Measurements from ENCODE around the gene CA12. TPM values are rescaled to one million over a fixed set of nuclear protein-coding genes. Genes with fewer than 3 reads are reported as not detected.

Gene CA12
- total RNA-seq, 1 donor from 2014 or later: 0.28 TPM

DNA sequence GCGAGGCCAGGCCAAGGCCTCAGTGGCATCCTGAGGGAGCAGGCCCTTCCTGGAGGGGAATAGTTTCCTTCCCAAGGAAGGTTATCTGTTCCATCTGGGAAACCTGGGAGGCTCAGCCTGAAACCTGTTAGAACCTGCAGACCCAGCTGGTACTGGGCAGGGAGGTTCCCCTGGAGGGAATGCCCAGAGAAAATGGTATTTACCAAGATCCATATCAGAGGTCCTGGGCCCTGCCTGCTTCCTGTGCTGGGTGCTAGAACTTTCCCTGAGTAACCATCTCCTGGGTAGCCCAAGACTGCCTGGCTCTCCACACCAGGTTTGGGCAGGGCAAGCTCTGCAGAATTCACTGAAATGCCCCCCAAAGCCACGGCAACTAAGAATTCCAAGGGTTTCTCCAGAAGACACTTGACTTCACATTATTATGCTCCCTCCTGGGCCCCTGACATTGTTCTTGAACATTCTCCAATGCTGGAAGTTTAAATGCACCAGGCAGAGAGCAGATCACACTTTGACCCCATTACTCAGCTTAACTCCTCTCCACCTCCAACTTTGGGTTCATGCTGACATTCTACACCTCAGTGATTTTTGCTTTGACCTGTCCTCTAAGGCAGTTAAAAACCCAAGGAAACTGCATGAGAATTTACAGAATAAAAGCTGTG lies 2.0 kb downstream of the CA12 start:
- DNase-seq (ENCODE audit: low spot score) (no peak), ATAC-seq (no peak)

DNA sequence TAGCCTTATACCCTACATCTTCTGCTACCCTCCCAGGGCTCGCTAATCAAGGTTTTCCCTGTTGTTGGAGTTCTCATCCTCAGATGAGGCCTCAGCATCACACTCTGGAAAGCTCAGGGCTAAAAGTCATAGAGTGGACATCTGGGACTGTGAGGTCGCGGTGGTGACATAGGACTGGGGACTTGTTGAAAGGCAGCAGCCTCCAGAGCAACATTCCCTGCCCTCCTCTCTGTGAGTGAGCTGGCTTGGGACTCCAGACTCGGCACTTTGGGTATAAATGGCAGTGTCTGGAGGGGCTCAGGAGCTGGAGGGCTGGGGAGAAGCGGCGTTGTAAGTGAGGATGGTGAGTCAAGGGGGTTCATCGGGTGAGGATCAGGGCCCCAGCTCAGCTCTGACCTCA lies 2.7 kb downstream of the CA12 start:
- DNase-seq (ENCODE audit: low spot score) (no peak), ATAC-seq (no peak)

DNA sequence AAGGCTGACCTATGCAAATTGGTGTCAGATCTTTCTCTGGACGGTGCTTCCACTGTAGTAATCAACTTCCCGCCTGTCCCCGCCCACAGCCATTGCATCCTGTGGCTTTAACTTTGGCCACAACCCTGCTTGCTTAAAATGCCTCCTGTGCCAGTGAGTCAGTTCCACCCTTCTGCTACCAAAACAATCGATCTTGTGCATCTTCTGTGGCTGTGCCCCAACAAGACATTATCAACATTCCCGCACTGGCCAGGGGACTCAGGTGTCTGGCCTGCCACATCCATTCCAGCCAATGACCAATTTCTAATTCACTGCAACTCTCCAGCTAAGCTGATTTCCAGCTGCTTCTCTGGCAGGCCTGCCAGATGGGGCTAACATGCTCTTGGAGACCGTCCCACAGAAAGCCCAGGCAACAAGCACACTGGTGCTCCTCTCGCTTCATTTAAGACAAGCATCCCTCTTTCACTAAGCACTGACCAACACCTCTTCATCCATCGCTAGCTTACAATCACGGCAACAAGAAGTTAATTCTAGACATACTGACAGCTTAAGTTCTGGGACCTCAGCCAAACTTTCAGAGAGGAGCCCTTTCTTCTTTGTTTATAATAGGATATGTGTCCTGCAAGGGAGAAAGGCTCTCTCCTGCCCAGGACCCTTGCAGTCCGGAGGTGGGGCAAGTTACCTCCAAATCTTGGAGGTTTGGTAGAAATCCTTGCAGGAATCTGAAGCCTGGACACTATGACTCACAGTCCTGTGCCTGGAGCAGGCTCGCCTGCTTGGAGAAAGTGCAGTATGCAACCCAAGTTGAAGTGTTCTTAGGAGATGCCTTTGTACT lies 6.7 kb downstream of the CA12 start:
- no peak for DNase-seq (ENCODE audit: low spot score)
- no peak for ATAC-seq

DNA sequence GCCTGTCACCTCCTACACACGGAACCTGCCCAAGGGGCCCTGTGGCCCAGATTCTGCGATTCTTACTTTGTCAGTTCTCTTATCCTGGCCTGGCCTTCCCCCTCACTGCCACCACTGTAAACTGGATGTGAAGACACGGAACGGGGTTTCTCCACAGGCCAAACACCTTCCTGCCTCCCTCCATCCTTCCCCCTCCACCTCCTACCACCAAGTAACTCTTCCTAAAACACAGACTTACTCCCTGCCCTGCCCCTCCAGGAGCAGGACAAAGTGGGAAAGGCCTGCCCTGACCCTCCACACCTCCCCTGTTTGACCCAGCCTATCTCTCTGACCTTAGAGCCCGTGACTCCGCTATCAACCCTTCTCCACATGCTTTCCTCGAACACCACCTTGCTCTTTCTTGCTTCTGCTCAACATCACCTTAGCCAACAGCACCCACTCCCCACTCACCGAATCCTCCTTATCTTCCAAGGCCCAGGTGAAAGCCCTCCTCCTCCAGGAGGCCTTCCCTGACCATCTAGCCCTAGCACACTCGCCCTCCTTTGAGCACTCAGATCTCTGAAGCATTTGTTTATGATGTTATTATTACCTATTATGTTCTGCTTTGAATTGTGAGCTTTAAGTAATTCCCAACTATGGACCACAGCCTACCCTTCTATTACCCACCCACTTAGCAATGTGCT lies 7.6 kb downstream of the CA12 start:
- no peak for ATAC-seq
- DNase-seq (ENCODE audit: low spot score): no peak

DNA sequence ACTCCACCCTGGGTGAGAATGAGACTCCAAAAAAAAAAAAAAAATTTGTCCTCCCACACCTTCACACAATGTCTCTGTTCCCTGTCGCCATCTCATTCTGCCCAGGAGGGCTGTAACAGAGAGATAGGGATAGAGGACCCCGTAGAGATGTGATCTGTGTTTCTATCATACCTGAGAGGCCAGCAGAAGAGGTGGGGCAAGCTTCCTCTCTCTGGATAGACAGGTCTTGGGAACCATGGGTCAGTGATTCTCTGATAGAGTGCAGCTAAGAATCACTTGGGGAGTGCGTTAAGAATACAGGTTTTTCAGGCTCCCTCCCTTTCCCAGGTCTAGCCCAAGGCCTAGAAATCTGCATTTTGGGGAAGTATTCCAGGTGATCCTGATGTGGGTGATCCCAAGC lies 8.3 kb downstream of the CA12 start:
- ATAC-seq (no peak), DNase-seq (ENCODE audit: low spot score) (no peak)

DNA sequence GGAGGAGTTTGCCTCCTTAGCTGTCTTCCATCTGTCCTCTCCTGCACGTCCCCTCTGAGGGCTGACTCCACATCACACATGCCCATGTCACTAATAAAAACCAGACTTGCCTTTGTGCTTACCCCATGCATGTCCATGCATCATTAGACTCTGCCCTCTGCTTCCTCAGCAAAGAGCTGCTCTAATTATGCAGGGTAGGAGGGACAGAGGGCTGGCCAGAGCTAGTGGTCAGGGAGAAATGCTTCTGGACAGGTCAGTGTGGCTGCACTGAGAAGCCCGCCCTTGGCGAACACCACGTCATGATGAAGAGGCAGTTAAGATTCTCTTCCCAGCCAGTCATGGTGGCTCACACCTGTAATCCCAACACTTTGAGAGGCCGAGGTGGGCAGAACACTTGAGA lies 8.9 kb downstream of the CA12 start:
- ATAC-seq (no peak), DNase-seq (ENCODE audit: low spot score) (no peak)

DNA sequence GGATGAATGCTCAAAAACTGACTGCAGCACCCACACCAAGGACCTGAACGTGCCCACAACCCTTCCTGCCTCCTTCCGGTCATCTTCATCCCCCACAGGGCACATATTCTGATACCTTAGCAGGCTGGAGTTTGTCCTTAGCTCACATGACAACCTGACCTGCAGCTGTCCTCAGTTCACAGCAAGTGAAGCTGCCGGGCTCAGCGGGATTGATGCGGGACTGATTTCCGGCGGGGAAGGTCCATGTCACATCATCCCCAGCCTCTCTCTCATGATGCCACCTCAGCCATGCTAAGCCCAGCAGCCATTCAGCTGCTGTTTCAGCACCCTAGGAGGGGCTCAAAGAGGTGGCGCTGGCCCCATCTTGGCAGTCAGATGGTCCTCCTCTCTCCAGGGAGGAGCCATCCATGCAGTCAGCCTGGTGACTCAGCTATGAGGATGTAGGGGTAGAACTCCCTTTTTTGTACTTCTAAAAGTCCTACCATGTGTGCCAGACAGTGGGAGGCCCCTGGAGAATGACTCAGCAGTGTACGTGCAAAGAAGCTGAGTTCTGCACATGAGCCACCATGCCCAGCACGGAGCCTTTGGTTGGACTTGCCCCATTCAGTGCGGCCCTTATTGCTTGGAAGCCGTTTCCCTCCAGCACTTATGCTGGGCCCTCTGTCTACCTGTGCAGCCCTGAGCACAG lies 9.5 kb downstream of the CA12 start:
- DNase-seq (ENCODE audit: low spot score) (no peak), ATAC-seq (no peak)

DNA sequence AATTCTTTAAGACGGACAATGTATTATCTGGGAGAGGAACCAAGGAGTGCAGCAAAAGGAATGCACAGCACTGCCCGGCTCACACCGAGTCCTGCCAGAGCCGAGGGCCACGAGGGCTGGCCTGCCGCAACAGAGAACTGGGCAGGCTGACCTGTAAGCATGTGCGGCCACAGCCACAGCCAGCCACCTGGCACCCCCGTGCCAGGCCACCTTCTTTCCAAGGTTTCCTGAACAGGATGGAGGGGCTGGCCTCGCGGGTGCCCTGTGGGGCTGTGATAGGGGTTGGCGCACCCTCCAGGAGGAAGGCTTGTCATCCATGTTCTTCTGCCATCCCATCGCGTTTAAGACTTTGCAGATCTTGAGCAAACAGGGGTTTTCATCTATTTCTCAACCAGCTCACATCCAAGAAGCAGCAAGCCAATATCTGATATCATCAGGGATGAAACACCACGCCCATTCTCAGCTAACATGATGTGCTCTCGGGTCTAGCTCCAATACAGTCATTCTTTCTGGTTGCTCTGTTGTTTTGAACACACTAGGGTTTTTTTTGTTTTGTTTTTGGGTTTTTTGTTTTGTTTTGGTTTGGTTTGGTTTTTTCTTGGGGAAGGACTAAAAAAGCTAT lies 10.2 kb downstream of the CA12 start:
- no peak for ATAC-seq
- no peak for DNase-seq (ENCODE audit: low spot score)

DNA sequence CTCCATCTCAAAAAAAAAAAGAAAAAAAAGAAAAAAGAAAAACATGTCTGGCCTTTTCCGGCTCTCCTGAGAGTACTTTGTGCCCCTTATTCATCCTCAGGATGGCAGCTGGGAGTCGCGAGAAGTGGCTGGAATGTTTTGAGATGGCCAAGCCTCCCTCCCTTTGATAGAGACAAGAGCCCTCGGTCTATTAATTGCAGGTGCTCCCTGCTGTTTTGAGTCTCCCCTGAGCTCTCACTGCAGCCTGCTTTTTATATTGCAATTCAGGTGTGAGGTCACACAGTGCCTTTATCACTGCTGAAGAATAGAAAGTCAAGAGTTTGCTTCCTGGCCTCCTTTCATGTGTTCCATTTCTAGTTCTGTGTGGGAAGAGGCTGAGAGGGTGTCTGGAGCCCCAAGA lies 10.9 kb downstream of the CA12 start:
- no peak for ATAC-seq
- DNase-seq (ENCODE audit: low spot score): no peak

DNA sequence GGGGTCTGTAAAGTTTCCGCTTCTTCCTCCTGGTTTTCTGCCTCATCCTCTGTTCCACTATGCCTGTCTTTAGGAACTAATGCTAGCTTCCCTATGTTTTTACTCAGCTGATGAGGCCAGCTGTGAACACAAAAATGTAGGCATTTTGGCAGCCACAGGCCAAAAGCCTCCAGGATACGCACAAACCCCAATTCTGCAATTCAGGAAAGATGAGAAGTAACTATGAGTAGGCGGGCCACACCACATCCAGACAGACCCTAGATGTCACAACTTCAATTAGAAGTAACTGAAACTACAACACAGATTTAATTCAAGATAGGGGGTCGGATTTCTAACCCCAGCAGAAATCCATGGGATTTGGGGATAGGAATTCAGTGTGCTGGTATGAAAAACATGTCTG lies 11.9 kb downstream of the CA12 start:
- ATAC-seq (no peak), DNase-seq (ENCODE audit: low spot score) (no peak)

DNA sequence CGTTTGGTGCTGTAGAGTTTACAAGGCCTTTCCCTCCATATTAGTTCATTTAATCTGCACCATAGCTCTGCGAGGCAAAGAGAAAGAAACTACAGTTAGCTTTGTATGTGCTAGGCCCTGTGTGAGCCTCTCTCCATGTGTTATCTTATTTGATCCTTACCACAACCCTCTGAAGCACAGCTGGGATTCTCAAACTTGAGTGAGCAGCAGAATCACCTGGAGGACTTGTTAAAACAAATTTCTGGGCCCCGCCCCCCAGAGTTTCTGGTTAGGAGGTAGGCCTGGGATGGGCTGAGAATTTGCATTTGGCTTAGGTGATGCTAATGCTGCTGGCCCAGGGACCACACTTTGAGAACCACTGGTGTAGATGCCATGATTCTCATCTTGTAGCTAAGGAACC lies 12.3 kb downstream of the CA12 start:
- DNase-seq (ENCODE audit: low spot score) (no peak), ATAC-seq (no peak)

DNA sequence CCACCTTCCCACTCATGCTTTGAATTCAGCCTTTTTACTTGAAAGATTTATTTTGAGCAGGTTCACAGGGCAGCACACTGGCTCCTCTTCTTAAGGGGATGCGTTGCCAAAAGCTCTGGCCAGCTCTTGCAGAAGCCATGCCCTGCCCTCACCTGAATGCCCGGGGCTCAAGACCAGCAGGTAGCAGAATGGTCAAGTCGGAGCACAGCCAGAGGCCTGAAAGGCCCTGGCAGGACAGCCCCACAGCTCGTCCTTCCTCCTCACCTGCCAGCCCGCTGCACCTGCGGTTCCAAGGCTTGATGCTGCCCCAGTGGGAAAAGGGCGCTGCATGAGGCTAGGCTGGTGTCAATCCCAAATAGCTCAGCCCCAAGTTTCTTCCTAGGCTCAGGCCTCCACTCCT lies 13.1 kb downstream of the CA12 start:
- DNase-seq (ENCODE audit: low spot score): no peak

DNA sequence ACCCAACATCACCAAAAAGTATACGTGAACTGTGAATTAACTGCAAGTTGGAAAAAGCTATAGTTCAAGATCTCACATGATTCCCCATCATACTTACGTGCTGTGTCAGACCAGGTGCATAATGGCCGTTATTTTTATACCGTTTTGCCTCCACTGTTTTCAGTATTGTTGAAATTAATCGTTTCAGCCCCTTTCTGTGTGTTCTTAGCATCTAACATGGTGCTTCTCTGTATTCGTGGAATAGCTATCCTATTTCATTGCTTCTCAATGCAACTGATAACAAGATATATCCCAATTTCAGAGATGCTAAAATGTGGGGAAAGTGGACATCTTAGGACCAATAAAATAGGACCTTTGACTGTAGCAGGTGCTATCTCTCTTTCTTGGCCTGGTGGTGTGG lies 13.7 kb downstream of the CA12 start:
- DNase-seq (ENCODE audit: low spot score): no peak
- ATAC-seq: no peak

More for the DNA sequence above, 13.1 kb downstream of the CA12 start:
- no peak for ATAC-seq

DNA sequence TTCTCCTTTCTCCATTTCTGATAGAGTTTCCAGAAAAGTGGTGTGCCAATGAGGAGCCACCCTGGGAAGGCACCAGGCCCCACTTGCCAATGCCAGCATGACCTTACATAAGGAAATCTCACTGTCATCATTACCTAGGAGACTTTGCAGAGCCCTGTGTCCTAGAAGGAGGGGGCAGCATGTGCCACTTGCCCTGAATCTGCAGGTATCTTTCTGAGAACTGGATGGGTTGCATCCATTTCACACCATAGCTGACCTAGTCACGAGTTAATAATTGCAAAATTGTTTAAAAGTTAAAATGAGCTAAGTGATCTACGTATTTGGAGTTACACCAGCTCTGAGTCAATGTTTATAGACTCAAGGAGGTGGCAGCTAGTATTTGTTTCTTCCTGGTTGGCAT lies 14.3 kb downstream of the CA12 start:
- no peak for DNase-seq (ENCODE audit: low spot score)
- ATAC-seq: no peak

DNA sequence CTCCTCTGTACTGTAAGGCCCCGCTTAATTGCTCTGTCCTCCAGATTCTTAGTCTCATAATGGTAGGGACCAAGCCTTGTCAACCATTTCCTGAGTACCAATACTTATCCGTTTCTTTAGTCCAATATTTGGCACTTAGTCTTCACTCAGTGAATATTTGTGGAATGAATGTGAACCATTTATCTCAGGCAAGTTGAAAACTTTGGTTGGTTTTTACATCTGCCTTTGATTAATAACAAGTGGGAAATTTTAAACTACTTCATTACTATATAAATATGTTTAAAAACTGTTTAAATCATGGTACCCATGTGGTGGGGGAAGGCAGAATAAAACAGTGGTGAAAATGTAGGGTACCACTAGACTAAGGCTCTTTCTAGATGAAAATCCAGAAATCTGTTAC lies 15.2 kb downstream of the CA12 start:
- DNase-seq (ENCODE audit: low spot score) (no peak), ATAC-seq (no peak)

DNA sequence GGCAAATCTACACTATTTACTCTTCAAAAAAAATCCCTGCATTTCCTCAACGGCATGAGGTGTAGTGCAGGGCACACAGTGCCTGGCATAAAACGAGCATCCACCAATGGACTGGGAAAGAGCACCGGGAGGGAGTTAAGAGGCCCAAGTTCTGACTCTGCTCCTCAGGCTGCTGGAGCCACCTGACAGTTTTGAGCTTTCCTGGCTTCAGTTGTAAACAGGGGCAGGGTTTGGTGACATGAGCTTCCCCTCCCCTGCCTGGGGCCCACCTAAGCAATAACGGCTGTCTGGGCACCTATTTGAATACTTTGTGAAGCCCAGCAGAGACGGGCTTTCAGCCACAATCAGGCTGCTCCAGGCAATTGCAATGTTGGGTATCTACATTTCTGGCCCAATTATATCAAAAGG lies 16.4 kb downstream of the CA12 start:
- ATAC-seq: no peak
- DNase-seq (ENCODE audit: low spot score): no peak

DNA sequence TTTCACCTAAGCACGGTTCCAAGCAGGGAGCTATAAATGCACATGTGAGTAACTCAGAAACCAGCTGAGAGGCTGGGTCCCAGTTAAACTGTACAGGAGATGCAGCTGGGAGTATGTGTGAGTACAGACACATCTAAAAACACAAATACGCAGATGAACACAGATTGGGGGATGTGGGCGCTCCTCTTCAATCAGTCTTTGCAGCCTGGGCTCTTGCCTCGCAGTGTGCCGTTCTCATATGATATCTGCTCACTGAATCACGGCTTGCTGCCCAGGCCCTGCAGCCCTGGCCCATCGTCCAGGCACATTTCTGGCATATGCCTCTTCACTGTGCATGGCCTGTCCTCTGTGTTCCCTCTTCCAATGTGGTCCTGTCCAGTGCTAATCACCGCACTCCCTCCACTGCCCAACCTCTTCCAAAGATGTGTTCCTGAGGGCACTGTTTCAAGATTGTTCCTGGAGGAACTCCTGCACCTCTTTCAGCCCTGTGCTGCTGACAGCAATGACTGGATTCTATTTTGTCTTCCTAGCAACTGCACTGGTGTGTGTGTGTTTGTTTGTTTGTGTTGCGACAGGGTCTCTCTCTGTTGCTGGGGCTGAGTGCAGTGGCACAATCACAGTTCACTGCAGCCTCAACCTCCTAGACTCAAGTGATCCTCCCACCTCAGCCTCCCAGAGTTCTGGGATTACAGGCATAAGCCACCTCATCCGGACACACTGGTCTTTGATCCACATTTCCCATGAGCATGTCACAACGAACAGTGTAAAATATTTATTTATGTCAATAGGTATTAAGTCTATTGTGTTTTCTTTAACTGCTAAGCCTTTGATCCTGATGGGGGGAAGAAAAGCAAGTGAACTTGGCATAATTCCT lies 17.0 kb downstream of the CA12 start:
- DNase-seq (ENCODE audit: low spot score): no peak
- no peak for ATAC-seq

DNA sequence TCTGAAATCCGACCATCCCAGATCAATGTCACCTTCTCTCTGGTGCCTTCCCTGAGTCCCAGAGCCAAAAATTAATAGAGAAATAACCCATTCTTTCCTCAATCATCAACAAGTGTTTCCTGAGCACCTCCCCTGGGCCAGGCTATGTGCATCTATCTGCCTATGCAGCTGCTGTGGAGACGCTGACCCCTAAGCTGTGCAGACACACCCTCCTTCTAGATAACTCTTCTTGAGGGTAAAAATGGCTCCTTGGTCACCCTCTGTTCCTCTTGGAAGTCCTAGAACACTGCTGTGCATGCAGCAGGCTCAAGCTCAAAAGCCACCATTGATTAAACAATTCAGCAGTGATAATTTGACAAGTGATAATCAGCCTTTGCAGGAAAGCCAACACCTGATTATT lies 18.4 kb downstream of the CA12 start:
- ATAC-seq (no peak), DNase-seq (ENCODE audit: low spot score) (no peak)

DNA sequence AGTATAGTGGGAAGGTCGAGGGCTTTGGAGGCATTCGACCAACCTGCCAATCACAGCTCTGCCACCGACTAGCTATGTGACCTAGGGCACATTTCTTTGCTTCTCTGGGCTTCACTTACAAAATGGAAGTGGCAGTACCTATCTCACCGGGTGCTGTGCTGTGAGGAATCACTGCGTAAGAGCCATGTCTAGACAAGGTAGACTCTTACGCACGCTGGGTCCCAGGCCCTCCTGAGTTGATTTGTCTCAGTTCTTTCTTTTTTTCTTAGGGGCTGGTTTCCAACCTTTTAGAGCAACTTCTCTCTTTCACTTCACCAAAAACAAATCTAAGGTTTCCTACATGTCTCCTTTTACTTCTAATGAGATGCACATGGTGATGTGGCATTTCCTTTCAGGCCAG lies 18.8 kb downstream of the CA12 start:
- ATAC-seq: no peak

DNA sequence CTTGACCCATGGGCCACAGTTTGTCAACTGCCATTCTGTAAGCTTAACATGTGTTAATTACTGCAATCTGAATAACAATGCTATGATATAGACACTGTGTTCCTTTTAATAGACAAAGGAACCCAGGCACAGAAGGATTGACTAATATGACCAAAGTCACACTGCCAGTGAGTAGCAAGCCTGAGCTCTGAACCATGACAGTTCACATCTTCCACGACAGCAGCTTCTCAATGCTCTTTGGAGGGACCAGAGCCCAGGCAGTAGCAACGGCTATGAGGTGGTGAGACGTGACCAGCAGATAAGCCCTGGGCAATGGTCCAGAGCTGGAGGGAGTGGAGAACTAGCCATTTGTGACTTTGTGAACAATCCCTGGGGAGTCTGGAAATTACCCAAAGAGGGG lies 19.4 kb downstream of the CA12 start:
- DNase-seq (ENCODE audit: low spot score) (no peak), ATAC-seq (no peak)

More for the DNA sequence above, 18.8 kb downstream of the CA12 start:
- DNase-seq (ENCODE audit: low spot score): no peak
